GM23248 (cell line): ENCODE measurements around the gene SHISA6.

Experiments
- EZH2 ChIP-seq: fragments of 200-600 bp; sonication (generic); IDR thresholded peaks from 2 replicates; pipeline ENCODE4 v1.6.1; 2018; ENCODE audit warnings: antibody characterized with exemption, mild to moderate bottlenecking; ENCODE audit not compliant: insufficient read depth, poor library complexity, severe bottlenecking
- EZH2phosphoT487 ChIP-seq: fragments of 200-600 bp; sonication (generic); IDR thresholded peaks from 2 replicates; pipeline ENCODE4 v1.6.1; 2018; ENCODE audit warnings: antibody characterized with exemption, moderate library complexity, mild to moderate bottlenecking, low read depth; ENCODE audit not compliant: insufficient read depth

DNA sequence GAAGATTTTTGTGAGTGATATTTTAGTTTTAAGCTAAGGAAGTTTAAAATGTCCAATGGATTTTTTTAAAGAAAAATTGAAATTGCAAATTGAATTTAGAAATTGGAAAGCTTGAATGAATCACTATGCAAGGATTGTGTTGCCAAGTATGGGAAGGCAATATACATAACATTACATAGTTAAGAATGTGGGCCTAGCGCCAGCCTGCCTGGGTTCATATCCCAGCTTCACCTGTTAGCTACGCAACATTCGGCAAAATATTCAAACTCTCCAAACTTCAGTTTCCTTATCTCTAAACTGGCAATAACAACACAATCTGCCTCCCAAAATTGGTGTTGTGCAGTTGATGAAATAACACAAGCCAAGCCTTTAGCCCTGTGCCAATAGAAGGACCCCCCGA, 306.8 kb downstream of the SHISA6 start:
- TF ChIP-seq EZH2: no peak
- TF ChIP-seq EZH2phosphoT487: no peak
